Measurements from ENCODE around the gene RCOR2. TPM values are rescaled to one million over a fixed set of nuclear protein-coding genes. Genes with fewer than 3 reads are reported as not detected.

The RCOR2 gene
- 0.56 and 0.90 TPM in 2 replicates for total RNA-seq (2012; rRNA removed)
- 2.0 and 2.4 TPM in 2 replicates for polyA plus RNA-seq (2012; rRNA removed)
- polyA plus RNA-seq (2012; cell fraction: cytosol; rRNA removed) = 1.9 and 2.9 TPM in 2 replicates
- polyA plus RNA-seq (2012; cell fraction: nucleus; rRNA removed; ENCODE audit: low replicate concordance) = 5.0 and 5.7 TPM in 2 replicates
- Bru-seq, nascent RNA = percentile 17 among the genes with signal in this experiment
- percentile 31 among the genes with signal in this experiment for BruChase-seq, experiment 1, labeled RNA remaining after a 6-hour chase
- percentile 26 among the genes with signal in this experiment for BruChase-seq, experiment 2, labeled RNA remaining after a 2-hour chase
- long read RNA-seq, partial matches to known transcripts = 0 of 2 reads
- long read RNA-seq, other reads (novel, unspliced or antisense) = 2 of 2 reads

DNA sequence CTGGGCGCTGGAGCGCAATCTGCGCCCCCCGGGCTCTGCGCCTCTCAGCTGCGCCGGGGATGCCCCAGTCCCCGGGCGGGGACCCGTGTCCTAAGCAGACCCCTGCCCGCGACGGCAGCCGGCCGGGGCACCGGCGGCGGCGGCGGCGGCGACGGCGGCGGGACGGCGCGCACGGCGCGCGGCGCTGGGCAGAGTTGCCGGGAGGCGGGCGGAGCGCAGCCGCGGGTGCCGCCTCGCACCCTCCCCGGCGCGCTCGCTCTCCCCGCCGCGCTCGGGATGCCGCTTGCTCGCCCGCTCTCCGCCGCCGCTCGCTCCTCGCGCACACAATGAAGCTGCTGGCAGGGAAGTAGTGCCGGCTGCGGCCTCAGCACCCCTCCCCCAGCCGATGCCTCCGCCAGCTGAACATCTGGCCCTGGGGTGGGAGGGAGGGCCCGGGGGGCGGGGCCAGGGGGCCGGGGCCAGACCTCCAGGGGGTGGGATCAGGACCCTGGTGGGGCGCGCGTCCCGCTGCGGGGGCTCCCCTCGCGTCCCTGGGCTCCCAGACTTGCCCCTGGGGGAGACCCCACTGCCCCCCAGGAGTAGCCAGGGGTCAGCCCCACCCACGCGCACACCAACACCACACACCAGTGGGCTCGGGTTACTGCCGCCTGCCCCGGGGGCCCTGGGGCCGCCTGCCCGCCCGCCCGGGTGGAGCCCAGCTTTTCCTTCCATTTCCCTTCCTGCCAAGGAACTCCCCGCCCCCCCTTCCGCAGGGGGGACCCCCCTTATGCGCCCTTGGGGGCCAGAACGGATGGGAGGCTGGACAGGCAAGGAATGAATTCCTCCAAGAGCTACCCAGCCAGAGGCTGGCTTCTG is at the start of gene RCOR2:
Gene RCOR2, minus strand, starts transcription at position 328 of the 855 bp plus-strand sequence. CDS start 708 bp downstream, outside the sequence.
- Histone ChIP-seq H3K56ac (ENCODE audit: extremely low read depth, insufficient read depth, low read length) (no peak within 1 kb of the TSS), H2AK9ac (replicated peaks; ENCODE audit: low read depth, low read length, poor library complexity) (peak within 1 kb of the TSS; percentile 99), H3K14ac (replicated peaks; ENCODE audit: low read depth, low read length) (peak within 1 kb of the TSS; percentile 98), H3K79me1 (ENCODE audit: low read depth in 1 of 2, low read length in 2 of 2) (peaks cover 0 to 4% of the 10 kb centered on the region in 2 experiments; a peak in 1 of 4 replicates), H4K20me1 (ENCODE audit: insufficient read depth, low read length) (no peaks in the 10 kb centered on the region), H2AFZ (replicated peaks; ENCODE audit: low read length, poor library complexity) (peak within 1 kb of the TSS; percentile 91), H3K9ac (ENCODE audit: low read depth, low read length) (peak within 1 kb of the TSS; percentile 24), H2AK5ac (ENCODE audit: low read depth, low read length) (peak within 1 kb of the TSS; percentile 94), H3K4me3 (ENCODE audit: insufficient read depth, low read depth, low read length) (peak within 1 kb of the TSS; percentile 36), H3K23ac (ENCODE audit: low read depth, low read length) (peak within 1 kb of the TSS; percentile 94), H4K91ac (ENCODE audit: insufficient read depth, low read depth, low read length) (peak within 1 kb of the TSS; percentile 94), H3K27ac (ENCODE audit: insufficient read depth, low read length) (peak within 1 kb of the TSS; percentile 22), H3K9me3 (ENCODE audit: control insufficient read depth, insufficient read depth, low read length) (0 out of 2 replicates have a peak, but pooled peaks cover 2% of the 10 kb centered on the region), H2BK5ac (ENCODE audit: low read depth, low read length, poor library complexity, severe bottlenecking) (peak within 1 kb of the TSS; percentile 46), H3K18ac (ENCODE audit: low read depth, low read length) (peak within 1 kb of the TSS; percentile 95), H3K9me1 (ENCODE audit: insufficient read depth, low read length) (peaks cover 6% of the 10 kb centered on the region), H2BK120ac (ENCODE audit: low read depth, low read length) (peak within 1 kb of the TSS; percentile 89), H2BK15ac (ENCODE audit: low read depth, low read length) (peak within 1 kb of the TSS; percentile 5; the same call in 1 of the 3 replicates), H2BK20ac (ENCODE audit: low read depth, low read length) (0 out of 2 replicates have a peak within 1 kb of the TSS, but pooled peaks have one; percentile 71), H3K36me3 (ENCODE audit: control insufficient read depth, insufficient read depth, low read length) (peaks cover 2% of the 10 kb centered on the region; the same call in 1 of the 2 replicates), H3K27me3 (ENCODE audit: control insufficient read depth, insufficient read depth, low read length) (peaks cover 7% of the 10 kb centered on the region; the same call in 1 of the 2 replicates), H3K4me1 (ENCODE audit: control insufficient read depth, insufficient read depth, low read length) (peaks cover 31% of the 10 kb centered on the region), H3K4me2 (ENCODE audit: low read depth, low read length) (peak within 1 kb of the TSS; percentile 94), H4K5ac (ENCODE audit: low read depth, low read length) (peak within 1 kb of the TSS; percentile 92), H3K4ac (ENCODE audit: low read depth, low read length) (peak within 1 kb of the TSS; percentile 97), H4K8ac (ENCODE audit: low read depth in 2 of 2, low read length in 2 of 2) (peak within 1 kb of the TSS in 1 of 2 experiments; percentile 96; a peak in 3 of 4 replicates)
- ChIA-PET CTCF (interaction anchor here (0.8 to 1.0 kb wide), 2 partner anchors 18 to 27 kb away, joined by 3 read pairs; no protein-coding TSS in a partner anchor), POLR2A (ENCODE audit: unreplicated experiment) (interaction anchor here (0.5 to 0.6 kb wide), 2 partner anchors 18 to 79 kb away, joined by 3 read pairs; no protein-coding TSS in a partner anchor)
- dilution Hi-C loops (cut with HindIII; ENCODE audit: low sequenced_read_pairs, unreplicated experiment) = no loop called here
- in situ Hi-C loops (cut with MboI; ENCODE audit: low sequenced_read_pairs) = no loop called here
- peak; percentile 77 for ATAC-seq (ENCODE audit: low read depth)
- peak; percentile 80 for DNase-seq
- BruUV-seq (replicated peaks) = no TSS peak
- 0% methylated on average over 51 of the region's 85 CpGs; no CpG with 5 or more reads in 1 of the 2 experiments for WGBS, 2 experiments (ENCODE audit: extremely low coverage in 2 of 2, insufficient read length in 1 of 2)
- intact Hi-C loops (cut with micrococcal nuclease) = loop anchor here (2.0 kb wide), 1 partner anchor 22 kb away; the partner anchor contains the start of gene NAA40
- TF ChIP-seq, protein P1, sequence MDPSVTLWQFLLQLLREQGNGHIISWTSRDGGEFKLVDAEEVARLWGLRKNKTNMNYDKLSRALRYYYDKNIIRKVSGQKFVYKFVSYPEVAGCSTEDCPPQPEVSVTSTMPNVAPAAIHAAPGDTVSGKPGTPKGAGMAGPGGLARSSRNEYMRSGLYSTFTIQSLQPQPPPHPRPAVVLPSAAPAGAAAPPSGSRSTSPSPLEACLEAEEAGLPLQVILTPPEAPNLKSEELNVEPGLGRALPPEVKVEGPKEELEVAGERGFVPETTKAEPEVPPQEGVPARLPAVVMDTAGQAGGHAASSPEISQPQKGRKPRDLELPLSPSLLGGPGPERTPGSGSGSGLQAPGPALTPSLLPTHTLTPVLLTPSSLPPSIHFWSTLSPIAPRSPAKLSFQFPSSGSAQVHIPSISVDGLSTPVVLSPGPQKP (IDR thresholded peaks at IDR 0.05; ENCODE audit: borderline replicate concordance, low read depth, low read length) = no peak
- TF ChIP-seq CHD1 (IDR thresholded peaks at IDR 0.05; ENCODE audit: low read depth, low read length) (no peak), POLR2A (IDR thresholded peaks at IDR 0.05; ENCODE audit: low read depth, low read length) (no peak), NFE2L2 (IDR thresholded peaks at IDR 0.05; ENCODE audit: low read depth, low read length) (no peak), MXI1 (IDR thresholded peaks at IDR 0.05; ENCODE audit: borderline replicate concordance, low read depth, low read length) (no peak), FOS (IDR thresholded peaks at IDR 0.05; ENCODE audit: low read depth, low read length) (no peak), MAZ (IDR thresholded peaks at IDR 0.05; ENCODE audit: borderline replicate concordance, low read depth, low read length) (no peak; the same call in 1 of the 2 replicates), BHLHE40 (IDR thresholded peaks at IDR 0.05; ENCODE audit: low read depth, low read length) (no peak), RCOR1 (IDR thresholded peaks at IDR 0.05; ENCODE audit: insufficient replicate concordance, low read length) (no peak), SMC3 (IDR thresholded peaks at IDR 0.05; ENCODE audit: low read depth, low read length) (no peak), RAD21 (IDR thresholded peaks at IDR 0.05; ENCODE audit: low read length) (no peak), RFX5 (IDR thresholded peaks at IDR 0.05; ENCODE audit: low read depth, low read length) (no peak), MAFK (IDR thresholded peaks at IDR 0.05; ENCODE audit: low read depth, low read length) (no peak)
- TF ChIP-seq, protein P2, sequence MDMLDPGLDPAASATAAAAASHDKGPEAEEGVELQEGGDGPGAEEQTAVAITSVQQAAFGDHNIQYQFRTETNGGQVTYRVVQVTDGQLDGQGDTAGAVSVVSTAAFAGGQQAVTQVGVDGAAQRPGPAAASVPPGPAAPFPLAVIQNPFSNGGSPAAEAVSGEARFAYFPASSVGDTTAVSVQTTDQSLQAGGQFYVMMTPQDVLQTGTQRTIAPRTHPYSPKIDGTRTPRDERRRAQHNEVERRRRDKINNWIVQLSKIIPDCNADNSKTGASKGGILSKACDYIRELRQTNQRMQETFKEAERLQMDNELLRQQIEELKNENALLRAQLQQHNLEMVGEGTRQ (IDR thresholded peaks at IDR 0.05; ENCODE audit: low read depth, low read length) = no peak
